ENCODE measurements around the gene PLPP2.

The PLPP2 gene

GRCh38 chr19:275958-276646, 15.1 kb downstream of the PLPP2 start:
- Histone ChIP-seq H3K36me3 (ENCODE audit: insufficient read depth, low read length) (no peaks in the 10 kb centered on the region), H3K9ac (ENCODE audit: low read depth, low read length) (no peak overlapping the region), H3K27me3 (ENCODE audit: insufficient read depth, low read length, poor library complexity) (no peaks in the 10 kb centered on the region), H3K79me2 (ENCODE audit: insufficient read depth, low read length) (no peaks in the 10 kb centered on the region), H3K9me3 (ENCODE audit: insufficient read depth, low read length, severe bottlenecking) (no peaks in the 10 kb centered on the region), H4K20me1 (ENCODE audit: insufficient read depth, low read length) (no peaks in the 10 kb centered on the region), H3K27ac (ENCODE audit: low read length) (no peak overlapping the region), H3K4me2 (ENCODE audit: insufficient read depth, low read length) (no peak overlapping the region), H3K4me1 (ENCODE audit: insufficient read depth, low read length) (no peaks in the 10 kb centered on the region), H3K4me3 (ENCODE audit: low read depth in 1 of 2, low read length in 2 of 2) (no peak overlapping the region), H2AFZ (ENCODE audit: low read depth, low read length) (no peak overlapping the region)
- ATAC-seq (ENCODE audit: insufficient read depth, low read depth) (no peak), DNase-seq (no peak)
- TF ChIP-seq CTCF (IDR thresholded peaks at IDR 0.05; ENCODE audit: borderline replicate concordance, extremely low read depth, low read length, poor library complexity, severe bottlenecking) (no peak), EZH2 (IDR thresholded peaks at IDR 0.05; ENCODE audit: borderline replicate concordance, low read depth, low read length, severe bottlenecking) (no peak)

- H3K27ac ChIP-seq (ENCODE audit: low read length), result no peak overlapping the region
- no peak overlapping the region for H3K4me2 ChIP-seq (ENCODE audit: insufficient read depth, low read length)
- H3K9ac ChIP-seq (ENCODE audit: low read depth, low read length), result no peak overlapping the region
- ATAC-seq (ENCODE audit: insufficient read depth, low read depth), result no peak
- H3K27me3 ChIP-seq (ENCODE audit: insufficient read depth, low read length, poor library complexity), result no peaks in the 10 kb centered on the region
- DNase-seq, result no peak
- no peak overlapping the region for H3K4me3 ChIP-seq (ENCODE audit: low read depth in 1 of 2, low read length in 2 of 2)
- H2AFZ ChIP-seq (ENCODE audit: low read depth, low read length), result no peak overlapping the region
- H3K4me1 ChIP-seq (ENCODE audit: insufficient read depth, low read length), result no peaks in the 10 kb centered on the region
- no peaks in the 10 kb centered on the region for H3K36me3 ChIP-seq (ENCODE audit: insufficient read depth, low read length)
- no peak for TF ChIP-seq CTCF (IDR thresholded peaks at IDR 0.05; ENCODE audit: borderline replicate concordance, extremely low read depth, low read length, poor library complexity, severe bottlenecking)
- TF ChIP-seq EZH2 (IDR thresholded peaks at IDR 0.05; ENCODE audit: borderline replicate concordance, low read depth, low read length, severe bottlenecking), result no peak
- H4K20me1 ChIP-seq (ENCODE audit: insufficient read depth, low read length), result no peaks in the 10 kb centered on the region
- no peaks in the 10 kb centered on the region for H3K79me2 ChIP-seq (ENCODE audit: insufficient read depth, low read length)
- no peaks in the 10 kb centered on the region for H3K9me3 ChIP-seq (ENCODE audit: insufficient read depth, low read length, severe bottlenecking)
These were observed 16.2 kb downstream of the PLPP2 start for GRCh38 chr19:275000-275399.

- H2AFZ ChIP-seq (ENCODE audit: low read depth, low read length), result no peak overlapping the region
- DNase-seq (no peak), ATAC-seq (ENCODE audit: insufficient read depth, low read depth) (no peak)
- H3K9me3 ChIP-seq (ENCODE audit: insufficient read depth, low read length, severe bottlenecking), result no peaks in the 10 kb centered on the region
- H3K27ac ChIP-seq (ENCODE audit: low read length), result no peak overlapping the region
- no peak for TF ChIP-seq CTCF (IDR thresholded peaks at IDR 0.05; ENCODE audit: borderline replicate concordance, extremely low read depth, low read length, poor library complexity, severe bottlenecking)
- no peak for TF ChIP-seq EZH2 (IDR thresholded peaks at IDR 0.05; ENCODE audit: borderline replicate concordance, low read depth, low read length, severe bottlenecking)
- H3K4me3 ChIP-seq (ENCODE audit: low read depth in 1 of 2, low read length in 2 of 2), result no peak overlapping the region
- no peaks in the 10 kb centered on the region for H4K20me1 ChIP-seq (ENCODE audit: insufficient read depth, low read length)
- no peaks in the 10 kb centered on the region for H3K4me1 ChIP-seq (ENCODE audit: insufficient read depth, low read length)
- no peaks in the 10 kb centered on the region for H3K27me3 ChIP-seq (ENCODE audit: insufficient read depth, low read length, poor library complexity)
- H3K36me3 ChIP-seq (ENCODE audit: insufficient read depth, low read length), result no peaks in the 10 kb centered on the region
- H3K79me2 ChIP-seq (ENCODE audit: insufficient read depth, low read length), result no peaks in the 10 kb centered on the region
- H3K9ac ChIP-seq (ENCODE audit: low read depth, low read length), result no peak overlapping the region
- H3K4me2 ChIP-seq (ENCODE audit: insufficient read depth, low read length), result no peak overlapping the region
These were observed 17.8 kb downstream of the PLPP2 start for GRCh38 chr19:273393-273792.

All from DND-41 (cell line).